HG03280 (cell line): ENCODE results near the gene P2RY1.
"Not testable (repeated sequence)": the region's sequence is repeated elsewhere in the genome, so short reads cannot be mapped to it uniquely, and the experiment has no call there.

Experiments used
- ATAC-seq: cut with Tn5 transposase; IDR thresholded peaks from one replicate; pipeline ENCODE4 v1.9.1; 2021; ENCODE audit warnings: mild to moderate bottlenecking, moderate library complexity; ENCODE audit not compliant: unreplicated experiment

The P2RY1 gene

DNA sequence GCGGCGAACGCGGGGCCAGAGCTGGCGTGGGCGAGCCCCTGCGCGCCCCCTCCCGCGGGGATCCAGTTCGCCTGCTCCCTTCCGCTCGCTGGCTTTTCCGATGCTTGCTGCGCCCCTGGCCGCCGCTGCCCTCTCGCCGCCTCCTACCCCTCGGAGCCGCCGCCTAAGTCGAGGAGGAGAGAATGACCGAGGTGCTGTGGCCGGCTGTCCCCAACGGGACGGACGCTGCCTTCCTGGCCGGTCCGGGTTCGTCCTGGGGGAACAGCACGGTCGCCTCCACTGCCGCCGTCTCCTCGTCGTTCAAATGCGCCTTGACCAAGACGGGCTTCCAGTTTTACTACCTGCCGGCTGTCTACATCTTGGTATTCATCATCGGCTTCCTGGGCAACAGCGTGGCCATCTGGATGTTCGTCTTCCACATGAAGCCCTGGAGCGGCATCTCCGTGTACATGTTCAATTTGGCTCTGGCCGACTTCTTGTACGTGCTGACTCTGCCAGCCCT, 721 bp downstream of the P2RY1 start:
- ATAC-seq = peak; percentile 19

DNA sequence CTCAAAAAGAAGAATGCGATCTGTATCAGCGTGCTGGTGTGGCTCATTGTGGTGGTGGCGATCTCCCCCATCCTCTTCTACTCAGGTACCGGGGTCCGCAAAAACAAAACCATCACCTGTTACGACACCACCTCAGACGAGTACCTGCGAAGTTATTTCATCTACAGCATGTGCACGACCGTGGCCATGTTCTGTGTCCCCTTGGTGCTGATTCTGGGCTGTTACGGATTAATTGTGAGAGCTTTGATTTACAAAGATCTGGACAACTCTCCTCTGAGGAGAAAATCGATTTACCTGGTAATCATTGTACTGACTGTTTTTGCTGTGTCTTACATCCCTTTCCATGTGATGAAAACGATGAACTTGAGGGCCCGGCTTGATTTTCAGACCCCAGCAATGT, 1.3 kb downstream of the P2RY1 start:
- no peak for ATAC-seq

DNA sequence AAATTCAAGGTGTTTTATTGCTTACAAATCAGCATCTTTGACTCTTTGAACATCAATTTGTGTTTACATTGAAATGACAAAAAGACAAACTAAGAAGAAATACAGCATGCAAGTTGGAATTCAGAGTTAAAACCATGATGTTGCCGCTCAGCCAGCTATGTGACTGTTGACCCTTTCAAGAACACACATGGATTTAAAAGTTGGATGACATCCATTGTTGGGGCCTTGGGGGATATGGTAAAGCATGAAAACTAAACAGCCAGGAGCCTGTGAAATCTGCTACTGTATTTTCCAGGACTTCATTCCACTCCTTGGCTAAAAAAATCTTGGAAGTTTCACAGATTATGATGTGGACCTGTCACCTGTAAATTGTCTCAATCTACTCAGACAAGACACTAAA, 4.6 kb downstream of the P2RY1 start:
- ATAC-seq = no peak

- no peak for ATAC-seq
Observed at GRCh38 chr3:152841131-152841530, 6.2 kb downstream of the P2RY1 start.

GRCh38 chr3:152842413-152842812, 7.5 kb downstream of the P2RY1 start:
- ATAC-seq = no peak

DNA sequence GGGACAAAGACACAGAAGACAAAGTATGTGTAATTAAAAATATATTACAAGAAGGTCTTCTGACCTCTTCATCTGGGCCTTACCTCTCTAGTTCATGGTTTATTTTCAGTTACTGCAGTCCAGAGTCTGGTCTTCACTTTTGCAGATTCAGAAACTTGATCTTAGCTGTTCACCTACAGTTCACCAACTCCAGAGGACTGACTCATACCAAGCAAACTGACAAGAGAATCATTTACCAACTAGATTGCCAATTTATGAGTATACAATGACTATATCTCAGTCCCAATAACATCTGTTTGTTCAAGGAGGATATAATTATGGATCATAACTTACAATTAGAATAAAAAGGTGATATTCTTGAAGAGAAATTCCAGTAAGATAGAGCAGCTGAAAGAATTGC, 9.0 kb downstream of the P2RY1 start:
- no peak for ATAC-seq

DNA sequence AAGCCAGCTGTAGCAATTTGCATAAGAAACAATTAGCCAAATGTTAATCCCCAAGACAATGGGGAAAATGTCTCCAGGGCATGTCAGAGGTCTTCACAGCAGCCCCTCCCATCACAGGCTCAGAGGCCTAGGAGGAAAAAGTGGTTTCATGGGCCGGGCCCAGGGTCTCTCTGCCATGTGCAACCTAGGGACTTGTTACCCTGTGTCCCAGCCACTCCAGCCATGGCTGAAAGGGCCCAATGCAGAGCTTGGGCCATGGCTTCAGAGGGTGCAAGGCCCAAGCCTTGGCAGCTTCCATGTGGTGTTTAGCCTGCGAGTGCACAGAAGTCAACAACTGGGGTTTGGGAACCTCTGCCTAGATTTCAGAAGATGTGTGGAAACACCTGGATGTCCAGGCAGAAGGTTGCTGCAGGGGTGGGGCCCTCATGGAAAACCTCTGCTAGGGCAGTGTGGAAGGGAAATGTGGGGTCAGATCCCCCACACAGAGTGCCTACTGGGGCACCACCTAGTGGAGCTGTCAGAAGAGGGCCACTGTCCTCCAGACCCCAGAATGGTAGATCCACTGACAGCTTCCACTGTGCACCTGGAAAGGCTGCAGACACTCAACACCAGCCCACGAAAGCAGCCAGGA, 11.8 kb downstream of the P2RY1 start:
- ATAC-seq = not testable (repeated sequence)

GRCh38 chr3:152847599-152847998, 12.7 kb downstream of the P2RY1 start:
- not testable (repeated sequence) for ATAC-seq

DNA sequence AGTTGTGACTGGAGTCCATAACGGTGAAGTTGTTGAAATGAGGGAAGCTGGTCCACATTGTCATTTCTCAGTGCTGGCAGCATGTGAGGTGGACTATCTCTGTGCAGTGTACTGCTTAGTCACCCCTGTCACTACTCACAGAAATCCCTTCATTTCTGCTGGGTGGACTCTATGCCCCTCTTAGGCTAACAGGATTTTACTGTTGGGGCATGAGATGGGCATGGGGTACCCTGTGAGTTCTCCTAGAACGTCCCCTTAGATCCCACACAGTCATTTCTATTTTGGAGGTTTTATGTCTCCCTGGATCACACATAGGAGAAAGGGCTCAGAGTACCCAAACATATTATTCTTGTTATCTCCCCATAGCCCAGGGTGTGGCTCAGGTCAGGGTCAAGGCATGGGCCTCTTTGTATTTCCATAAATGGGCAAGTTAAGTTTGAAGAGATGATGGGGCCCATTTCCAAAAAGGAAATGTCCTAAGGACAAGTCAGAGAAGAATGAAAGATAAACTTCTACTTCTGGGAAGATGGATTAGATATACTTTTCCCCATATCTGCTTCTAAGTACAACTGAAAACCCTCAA, 15.2 kb downstream of the P2RY1 start:
- ATAC-seq = no peak

GRCh38 chr3:152853196-152853595, 18.3 kb downstream of the P2RY1 start:
- ATAC-seq = no peak

GRCh38 chr3:152857082-152857481, 22.2 kb downstream of the P2RY1 start:
- no peak for ATAC-seq

GRCh38 chr3:152858170-152858800, 23.4 kb downstream of the P2RY1 start:
- no peak for ATAC-seq

DNA sequence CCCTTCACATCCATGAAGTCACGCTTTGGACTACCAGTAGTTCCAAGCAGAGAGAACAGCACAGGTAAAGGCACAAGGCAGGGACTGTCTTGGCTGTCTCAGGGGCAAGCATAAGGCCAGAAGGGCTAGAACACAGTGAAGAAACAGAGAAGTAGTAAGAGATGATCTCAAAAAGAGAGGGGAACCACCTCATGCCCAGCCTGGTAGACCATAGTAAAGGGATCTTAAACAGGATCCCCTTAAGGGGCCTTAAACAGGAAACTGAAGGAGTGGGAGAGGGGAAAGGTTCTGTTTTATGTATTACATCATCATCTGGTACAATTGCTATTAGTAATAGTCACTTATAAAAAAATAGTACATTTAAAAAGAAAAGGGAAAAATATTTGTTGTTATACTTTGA, 25.8 kb downstream of the P2RY1 start:
- no peak for ATAC-seq

DNA sequence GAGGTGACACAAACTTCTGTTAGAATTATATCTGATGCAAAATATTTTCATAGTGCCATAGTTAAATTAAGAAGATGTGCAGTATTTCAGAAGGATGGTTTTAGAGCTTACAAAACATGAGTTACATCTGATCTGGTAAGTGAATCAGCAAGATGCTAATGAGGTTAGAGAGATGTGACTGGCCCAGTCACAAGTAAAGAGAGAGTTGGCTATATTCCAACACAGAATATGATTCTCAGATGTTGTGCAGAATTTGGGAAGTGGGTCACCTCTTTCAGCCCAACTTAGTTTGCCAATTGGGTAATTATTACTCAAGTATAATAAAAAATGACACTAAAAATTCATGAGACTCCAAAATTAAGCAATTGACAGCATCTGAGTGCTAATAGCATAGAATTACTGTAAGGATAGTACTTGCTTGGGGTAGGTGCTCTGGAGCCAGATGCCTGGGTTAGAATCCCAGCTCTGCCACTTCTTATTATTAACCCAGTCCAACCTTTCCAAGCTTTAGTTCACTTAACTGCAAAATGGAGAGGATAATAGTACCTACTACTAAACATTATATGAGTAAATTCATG, 30.8 kb downstream of the P2RY1 start:
- no peak for ATAC-seq

- no peak for ATAC-seq
Observed at GRCh38 chr3:152870027-152870426, 35.1 kb downstream of the P2RY1 start.

DNA sequence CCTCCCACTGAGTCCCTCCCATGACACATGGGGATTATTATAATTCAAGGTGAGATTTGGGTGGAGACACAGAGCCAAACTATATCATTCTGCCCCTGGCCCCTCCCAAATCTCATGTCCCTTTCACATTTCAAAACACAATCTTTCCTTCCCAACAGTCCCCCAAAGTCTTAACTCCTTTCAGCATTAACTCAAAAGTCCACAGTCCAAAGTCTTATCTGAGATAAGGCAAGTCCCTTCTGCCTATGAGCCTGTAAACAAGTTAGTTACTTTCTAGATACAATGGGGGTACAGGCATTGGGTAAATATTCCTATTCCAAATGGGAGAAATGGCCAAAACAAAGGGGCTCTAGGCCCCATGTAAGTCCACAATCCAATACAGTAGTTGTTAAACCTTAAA, 38.4 kb downstream of the P2RY1 start:
- not testable (repeated sequence) for ATAC-seq

DNA sequence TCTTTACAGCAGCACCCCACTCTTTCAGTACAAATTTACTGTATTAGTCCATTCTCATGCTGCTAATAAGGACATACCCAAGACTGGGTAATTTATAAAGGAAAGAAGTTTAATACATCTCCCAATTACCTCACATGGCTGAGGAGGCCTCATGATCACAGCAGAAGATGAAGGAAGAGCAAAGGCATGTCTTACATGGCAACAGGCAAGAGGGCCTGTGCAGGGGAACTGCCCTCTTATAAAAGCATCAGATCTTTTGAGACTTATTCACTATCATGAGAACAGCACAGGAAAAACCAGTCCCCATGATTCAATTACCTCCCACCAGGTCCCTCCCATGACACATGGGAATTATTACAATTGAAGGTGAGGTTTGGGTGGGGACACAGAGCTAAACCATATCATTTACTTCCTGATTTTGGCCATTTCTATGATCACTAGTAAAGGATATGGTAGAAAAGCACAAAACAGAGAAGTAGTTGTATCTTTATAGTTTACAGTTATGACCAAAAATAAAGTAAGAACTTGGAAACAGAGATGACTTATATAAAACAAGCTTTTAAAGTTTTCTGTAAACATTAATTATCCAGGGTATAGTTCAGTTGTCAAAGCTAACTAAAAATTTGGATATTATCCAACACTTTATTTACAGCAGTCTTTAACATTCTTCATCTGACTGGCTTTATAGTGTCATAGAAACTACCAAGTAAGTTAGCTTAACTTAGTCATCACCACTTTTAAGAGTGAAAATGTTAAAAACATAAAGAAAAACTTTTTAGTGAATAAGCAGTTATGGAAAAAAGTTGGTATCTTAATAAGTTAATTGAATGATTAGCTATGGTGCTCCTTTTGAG, 40.2 kb downstream of the P2RY1 start:
- ATAC-seq = no peak

- ATAC-seq = no peak
Observed at GRCh38 chr3:152879130-152879789, 44.3 kb downstream of the P2RY1 start.

DNA sequence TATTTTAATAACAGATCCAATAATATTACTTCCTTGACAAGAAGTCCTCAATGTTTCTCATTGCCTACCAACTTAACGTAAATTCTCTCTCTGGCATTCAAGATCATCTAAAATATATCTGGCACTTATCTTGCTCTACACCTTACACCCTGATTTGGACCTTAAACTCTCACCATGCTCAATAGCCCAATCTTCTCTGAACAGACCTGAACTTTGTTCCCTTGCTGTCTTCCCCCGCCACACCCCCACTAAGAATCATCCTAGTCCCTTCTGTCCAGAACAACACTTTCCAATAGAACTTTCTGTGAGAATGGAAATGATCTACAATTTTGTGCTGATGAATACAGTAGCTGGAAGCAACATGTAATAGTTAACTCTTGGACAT, 44.9 kb downstream of the P2RY1 start:
- no peak for ATAC-seq

DNA sequence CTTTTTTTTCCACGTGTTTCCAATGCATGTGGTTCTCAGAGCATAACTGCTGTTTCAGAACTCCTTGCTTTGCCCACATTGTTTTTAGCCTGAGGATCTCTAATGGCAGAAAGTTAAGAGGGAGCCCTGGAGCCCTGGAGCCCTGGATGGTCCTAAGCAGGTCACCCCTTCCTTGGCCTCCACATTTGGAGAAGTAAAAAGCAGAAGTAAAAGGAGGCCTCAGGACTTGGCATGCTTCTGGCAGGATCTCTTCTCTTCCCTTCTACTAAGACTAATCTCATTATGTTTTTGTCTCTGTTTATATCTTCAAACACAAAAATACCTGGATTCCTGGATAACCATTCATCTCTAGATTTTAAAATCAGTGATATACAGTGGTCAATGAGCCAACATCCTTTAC, 50.1 kb downstream of the P2RY1 start:
- ATAC-seq = no peak
